ENCODE measurements around the gene TSGA10IP.

TSGA10IP gene

DNA sequence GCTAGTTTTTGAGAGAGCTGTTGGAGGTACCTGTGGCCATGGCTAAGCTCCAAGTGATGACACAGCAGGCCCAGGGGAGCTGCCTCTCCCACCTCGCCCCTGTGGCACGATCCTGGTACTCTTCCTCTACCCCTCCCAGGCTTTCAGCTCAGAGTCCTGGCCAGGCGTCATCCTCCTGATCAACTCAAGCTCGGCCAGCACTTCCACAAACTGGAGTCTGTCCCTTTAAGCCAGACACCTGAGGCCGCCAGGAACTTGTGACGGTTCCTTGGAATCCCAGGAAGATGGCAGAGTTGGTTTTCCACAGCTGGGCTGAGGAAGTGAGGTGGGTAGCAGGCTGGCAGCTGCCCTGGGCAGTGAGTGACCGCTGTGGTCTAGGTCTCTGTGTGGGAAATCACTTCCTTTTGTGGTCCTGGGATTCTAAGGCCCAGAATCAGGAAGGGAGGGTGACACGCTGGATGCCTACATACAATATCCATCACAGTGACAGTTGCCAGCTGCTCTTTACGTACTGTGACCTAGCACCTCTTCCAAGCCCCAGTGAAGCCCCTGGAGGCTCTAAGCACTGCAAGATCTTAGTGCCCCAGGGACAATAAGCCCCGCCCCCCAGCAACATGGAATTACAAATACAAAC lies 63.3 kb downstream of the TSGA10IP start:
- H3K4me3 ChIP-seq (ENCODE audit: low read depth, low read length): no peak overlapping the region
- peak; percentile 33 for DNase-seq (ENCODE audit: low read depth)
- TF ChIP-seq MYC (IDR thresholded peaks at IDR 0.05; ENCODE audit: low read depth, low read length): no peak

Data from NB4 (cell line).